Keratinocyte (primary cell): Measurements from ENCODE around the gene SPINK13.

Experiments used
- EZH2 ChIP-seq: IDR thresholded peaks from one replicate; pipeline ENCODE4 v1.6.1; 2012; ENCODE audit warnings: inconsistent platforms, mild to moderate bottlenecking, low read length, moderate library complexity
- TF ChIP-seq, protein P1 (sequence below), 3 experiments: IDR thresholded peaks in 1 of 3; conservative IDR thresholded peaks in 1 of 3; optimal IDR thresholded peaks in 1 of 3; 2 replicates in 2 of 3; 3 replicates in 1 of 3; pipeline versions ENCODE3 to v1.5.1; 2011; ENCODE audit warnings: low read length in 3 of 3, mild to moderate bottlenecking in 3 of 3, moderate library complexity in 2 of 3, control low read depth in 1 of 3, inconsistent platforms in 1 of 3; ENCODE audit not compliant: insufficient read depth in 2 of 3; ENCODE audit errors: extremely low read depth in 1 of 3

GRCh38 chr5:148314731-148315130 lies 46.1 kb downstream of the SPINK13 start:
- TF ChIP-seq, protein P1, sequence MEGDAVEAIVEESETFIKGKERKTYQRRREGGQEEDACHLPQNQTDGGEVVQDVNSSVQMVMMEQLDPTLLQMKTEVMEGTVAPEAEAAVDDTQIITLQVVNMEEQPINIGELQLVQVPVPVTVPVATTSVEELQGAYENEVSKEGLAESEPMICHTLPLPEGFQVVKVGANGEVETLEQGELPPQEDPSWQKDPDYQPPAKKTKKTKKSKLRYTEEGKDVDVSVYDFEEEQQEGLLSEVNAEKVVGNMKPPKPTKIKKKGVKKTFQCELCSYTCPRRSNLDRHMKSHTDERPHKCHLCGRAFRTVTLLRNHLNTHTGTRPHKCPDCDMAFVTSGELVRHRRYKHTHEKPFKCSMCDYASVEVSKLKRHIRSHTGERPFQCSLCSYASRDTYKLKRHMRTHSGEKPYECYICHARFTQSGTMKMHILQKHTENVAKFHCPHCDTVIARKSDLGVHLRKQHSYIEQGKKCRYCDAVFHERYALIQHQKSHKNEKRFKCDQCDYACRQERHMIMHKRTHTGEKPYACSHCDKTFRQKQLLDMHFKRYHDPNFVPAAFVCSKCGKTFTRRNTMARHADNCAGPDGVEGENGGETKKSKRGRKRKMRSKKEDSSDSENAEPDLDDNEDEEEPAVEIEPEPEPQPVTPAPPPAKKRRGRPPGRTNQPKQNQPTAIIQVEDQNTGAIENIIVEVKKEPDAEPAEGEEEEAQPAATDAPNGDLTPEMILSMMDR (optimal IDR thresholded peaks at IDR 0.05 in 1 of 3, IDR thresholded peaks at IDR 0.05 in 1 of 3, conservative IDR thresholded peaks at IDR 0.05 in 1 of 3; ENCODE audit: extremely low read depth in 1 of 3, insufficient read depth in 2 of 3, low read length in 3 of 3), result no peak
- TF ChIP-seq EZH2, result no peak
